H1 (cell line): Measurements from ENCODE around the gene OPN3. TPM values are rescaled to one million over a fixed set of nuclear protein-coding genes. Genes with fewer than 3 reads are reported as not detected.

ENCODE experiments used
- BRCA1 ChIP-seq: IDR thresholded peaks from 2 replicates; pipeline ENCODE4 v1.6.1; 2012; ENCODE audit warnings: low read depth, low read length, improper control_type of control experiment
- HDAC6 ChIP-seq: IDR thresholded peaks from one replicate; pipeline ENCODE4 v1.7.1; 2012; ENCODE audit warnings: low read depth, mild to moderate bottlenecking, inconsistent platforms, low read length, moderate library complexity
- KDM1A ChIP-seq: fragments of 200-600, 300-600 bp; sonication (generic); IDR thresholded peaks from 2 replicates; pipeline ENCODE4 v1.7.1; 2016; ENCODE audit warnings: mild to moderate bottlenecking, low read length, borderline replicate concordance
- KDM4A ChIP-seq: IDR thresholded peaks from one replicate; pipeline ENCODE4 v1.7.1; 2012; ENCODE audit warnings: low read depth, mild to moderate bottlenecking, moderate library complexity, low read length, inconsistent platforms; ENCODE audit not compliant: severe bottlenecking
- POLR2AphosphoS5 ChIP-seq: IDR thresholded peaks from 2 replicates; pipeline ENCODE4 v1.6.1; 2011; ENCODE audit warnings: low read depth, low read length
- RFX5 ChIP-seq: IDR thresholded peaks from 2 replicates; pipeline ENCODE4 v1.6.1; 2011; ENCODE audit warnings: low read depth, low read length, improper control_type of control experiment, borderline replicate concordance
- SAP30 ChIP-seq: fragments of 300-600 bp; sonication (generic); IDR thresholded peaks from 2 replicates; pipeline ENCODE4 v1.7.1; 2012; ENCODE audit warnings: low read length, moderate library complexity, mild to moderate bottlenecking, inconsistent platforms; ENCODE audit not compliant: insufficient read depth, insufficient replicate concordance
- TAF1 ChIP-seq: IDR thresholded peaks from 2 replicates; pipeline ENCODE4 v1.6.1; 2011; ENCODE audit warnings: mild to moderate bottlenecking, low read depth, low read length
- TBP ChIP-seq: IDR thresholded peaks from 2 replicates; pipeline ENCODE4 v1.6.1; 2011; ENCODE audit warnings: low read depth, low read length, improper control_type of control experiment
- TCF12 ChIP-seq: IDR thresholded peaks from 2 replicates; pipeline ENCODE4 v1.6.1; 2011; ENCODE audit warnings: low read depth, mild to moderate bottlenecking, low read length
- polyA plus RNA-seq, 7 experiments: library from polyadenylated mRNA; depleted of rRNA in 3 of 7; stranded (reverse) in 5 of 7; unstranded in 2 of 7; fragments of >200 nt in 5 of 7; fragments of 200-250 nt in 2 of 7; gene quantifications; 1 replicate in 5 of 7; 2 replicates in 1 of 7; 4 replicates in 1 of 7; pipeline versions ENCODE4 v1.2.1 to v1.2.3, GENCODE V29; 2011 to 2013; ENCODE audit warnings: missing spikeins in 2 of 7, mixed read lengths in 2 of 7
- total RNA-seq: library from RNA; stranded (reverse); fragmentation: NEBNext Ultra II Directional; extraction: Animal tissue kit (Norgen Biotek cat#: 25700); gene quantifications from 2 replicates; pipeline ENCODE4 v1.2.1, GENCODE V29; 2021
- TF ChIP-seq, protein P1 (sequence below): fragments of 300-600 bp; sonication (generic); IDR thresholded peaks from 2 replicates; pipeline ENCODE4 v1.7.1; 2012; ENCODE audit warnings: low read length, moderate library complexity, mild to moderate bottlenecking, inconsistent platforms; ENCODE audit not compliant: insufficient replicate concordance

OPN3 gene
- total and polyA plus RNA-seq, 2 of the 8 experiments (the other 6 are each of a cell fraction or from before 2014, with no cell fraction given), result 8.8 to 19.4 TPM

DNA sequence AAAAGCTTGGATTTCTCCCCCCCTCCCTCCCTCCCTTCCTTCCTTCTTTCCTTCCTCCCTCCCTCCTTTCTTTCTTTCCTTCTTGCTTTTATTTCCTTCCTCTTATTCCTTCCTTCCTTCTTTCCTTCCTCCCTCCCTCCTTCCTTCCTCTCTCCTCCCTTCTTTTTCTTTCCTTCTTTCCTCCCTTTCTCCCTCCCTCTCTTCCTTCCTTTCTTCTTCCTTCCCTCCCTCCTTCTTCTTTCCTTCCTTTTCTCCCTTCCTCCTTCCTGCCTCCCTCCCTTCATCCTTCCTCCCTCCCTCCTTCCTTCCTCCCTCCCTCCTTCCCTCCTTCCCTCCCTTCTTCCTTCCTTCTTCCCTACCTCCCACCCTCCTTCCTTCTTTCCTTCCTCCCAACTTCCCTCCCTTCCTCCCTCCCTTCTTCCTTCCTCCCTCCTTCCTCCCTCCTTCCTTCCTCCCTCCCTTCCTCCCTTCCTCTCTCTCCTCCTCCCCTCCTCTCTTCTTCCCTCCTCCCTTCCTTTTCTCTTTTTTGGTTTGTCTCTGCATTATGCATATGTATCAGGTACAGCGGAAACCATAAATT is 34.7 kb upstream of the OPN3 start (continued):
- TF ChIP-seq, protein P1, sequence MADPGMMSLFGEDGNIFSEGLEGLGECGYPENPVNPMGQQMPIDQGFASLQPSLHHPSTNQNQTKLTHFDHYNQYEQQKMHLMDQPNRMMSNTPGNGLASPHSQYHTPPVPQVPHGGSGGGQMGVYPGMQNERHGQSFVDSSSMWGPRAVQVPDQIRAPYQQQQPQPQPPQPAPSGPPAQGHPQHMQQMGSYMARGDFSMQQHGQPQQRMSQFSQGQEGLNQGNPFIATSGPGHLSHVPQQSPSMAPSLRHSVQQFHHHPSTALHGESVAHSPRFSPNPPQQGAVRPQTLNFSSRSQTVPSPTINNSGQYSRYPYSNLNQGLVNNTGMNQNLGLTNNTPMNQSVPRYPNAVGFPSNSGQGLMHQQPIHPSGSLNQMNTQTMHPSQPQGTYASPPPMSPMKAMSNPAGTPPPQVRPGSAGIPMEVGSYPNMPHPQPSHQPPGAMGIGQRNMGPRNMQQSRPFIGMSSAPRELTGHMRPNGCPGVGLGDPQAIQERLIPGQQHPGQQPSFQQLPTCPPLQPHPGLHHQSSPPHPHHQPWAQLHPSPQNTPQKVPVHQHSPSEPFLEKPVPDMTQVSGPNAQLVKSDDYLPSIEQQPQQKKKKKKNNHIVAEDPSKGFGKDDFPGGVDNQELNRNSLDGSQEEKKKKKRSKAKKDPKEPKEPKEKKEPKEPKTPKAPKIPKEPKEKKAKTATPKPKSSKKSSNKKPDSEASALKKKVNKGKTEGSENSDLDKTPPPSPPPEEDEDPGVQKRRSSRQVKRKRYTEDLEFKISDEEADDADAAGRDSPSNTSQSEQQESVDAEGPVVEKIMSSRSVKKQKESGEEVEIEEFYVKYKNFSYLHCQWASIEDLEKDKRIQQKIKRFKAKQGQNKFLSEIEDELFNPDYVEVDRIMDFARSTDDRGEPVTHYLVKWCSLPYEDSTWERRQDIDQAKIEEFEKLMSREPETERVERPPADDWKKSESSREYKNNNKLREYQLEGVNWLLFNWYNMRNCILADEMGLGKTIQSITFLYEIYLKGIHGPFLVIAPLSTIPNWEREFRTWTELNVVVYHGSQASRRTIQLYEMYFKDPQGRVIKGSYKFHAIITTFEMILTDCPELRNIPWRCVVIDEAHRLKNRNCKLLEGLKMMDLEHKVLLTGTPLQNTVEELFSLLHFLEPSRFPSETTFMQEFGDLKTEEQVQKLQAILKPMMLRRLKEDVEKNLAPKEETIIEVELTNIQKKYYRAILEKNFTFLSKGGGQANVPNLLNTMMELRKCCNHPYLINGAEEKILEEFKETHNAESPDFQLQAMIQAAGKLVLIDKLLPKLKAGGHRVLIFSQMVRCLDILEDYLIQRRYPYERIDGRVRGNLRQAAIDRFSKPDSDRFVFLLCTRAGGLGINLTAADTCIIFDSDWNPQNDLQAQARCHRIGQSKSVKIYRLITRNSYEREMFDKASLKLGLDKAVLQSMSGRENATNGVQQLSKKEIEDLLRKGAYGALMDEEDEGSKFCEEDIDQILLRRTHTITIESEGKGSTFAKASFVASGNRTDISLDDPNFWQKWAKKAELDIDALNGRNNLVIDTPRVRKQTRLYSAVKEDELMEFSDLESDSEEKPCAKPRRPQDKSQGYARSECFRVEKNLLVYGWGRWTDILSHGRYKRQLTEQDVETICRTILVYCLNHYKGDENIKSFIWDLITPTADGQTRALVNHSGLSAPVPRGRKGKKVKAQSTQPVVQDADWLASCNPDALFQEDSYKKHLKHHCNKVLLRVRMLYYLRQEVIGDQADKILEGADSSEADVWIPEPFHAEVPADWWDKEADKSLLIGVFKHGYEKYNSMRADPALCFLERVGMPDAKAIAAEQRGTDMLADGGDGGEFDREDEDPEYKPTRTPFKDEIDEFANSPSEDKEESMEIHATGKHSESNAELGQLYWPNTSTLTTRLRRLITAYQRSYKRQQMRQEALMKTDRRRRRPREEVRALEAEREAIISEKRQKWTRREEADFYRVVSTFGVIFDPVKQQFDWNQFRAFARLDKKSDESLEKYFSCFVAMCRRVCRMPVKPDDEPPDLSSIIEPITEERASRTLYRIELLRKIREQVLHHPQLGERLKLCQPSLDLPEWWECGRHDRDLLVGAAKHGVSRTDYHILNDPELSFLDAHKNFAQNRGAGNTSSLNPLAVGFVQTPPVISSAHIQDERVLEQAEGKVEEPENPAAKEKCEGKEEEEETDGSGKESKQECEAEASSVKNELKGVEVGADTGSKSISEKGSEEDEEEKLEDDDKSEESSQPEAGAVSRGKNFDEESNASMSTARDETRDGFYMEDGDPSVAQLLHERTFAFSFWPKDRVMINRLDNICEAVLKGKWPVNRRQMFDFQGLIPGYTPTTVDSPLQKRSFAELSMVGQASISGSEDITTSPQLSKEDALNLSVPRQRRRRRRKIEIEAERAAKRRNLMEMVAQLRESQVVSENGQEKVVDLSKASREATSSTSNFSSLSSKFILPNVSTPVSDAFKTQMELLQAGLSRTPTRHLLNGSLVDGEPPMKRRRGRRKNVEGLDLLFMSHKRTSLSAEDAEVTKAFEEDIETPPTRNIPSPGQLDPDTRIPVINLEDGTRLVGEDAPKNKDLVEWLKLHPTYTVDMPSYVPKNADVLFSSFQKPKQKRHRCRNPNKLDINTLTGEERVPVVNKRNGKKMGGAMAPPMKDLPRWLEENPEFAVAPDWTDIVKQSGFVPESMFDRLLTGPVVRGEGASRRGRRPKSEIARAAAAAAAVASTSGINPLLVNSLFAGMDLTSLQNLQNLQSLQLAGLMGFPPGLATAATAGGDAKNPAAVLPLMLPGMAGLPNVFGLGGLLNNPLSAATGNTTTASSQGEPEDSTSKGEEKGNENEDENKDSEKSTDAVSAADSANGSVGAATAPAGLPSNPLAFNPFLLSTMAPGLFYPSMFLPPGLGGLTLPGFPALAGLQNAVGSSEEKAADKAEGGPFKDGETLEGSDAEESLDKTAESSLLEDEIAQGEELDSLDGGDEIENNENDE, result no peak
- no peak for TF ChIP-seq TBP
- TF ChIP-seq RFX5, result no peak
- no peak for TF ChIP-seq TCF12
- no peak for TF ChIP-seq POLR2AphosphoS5
- no peak for TF ChIP-seq SAP30
- no peak for TF ChIP-seq KDM1A
- TF ChIP-seq BRCA1, result no peak
- no peak for TF ChIP-seq TAF1
- no peak for TF ChIP-seq KDM4A
- no peak for TF ChIP-seq HDAC6
